HepG2 (cell line): Measurements from ENCODE around the gene CNIH3. TPM values are rescaled to one million over a fixed set of nuclear protein-coding genes. Genes with fewer than 3 reads are reported as not detected.

Experiments used
- ATAC-seq: fragments of 200-7000 bp; cut with Tn5 transposase; 3 replicates; pipeline ENCODE4 v1.9.1; 2020; ENCODE audit warnings: mild to moderate bottlenecking, moderate library complexity
- BruUV-seq: library from RNA; stranded (reverse); fragments of 400-500 nt; replicated peaks from 2 replicates; lab custom pipeline; 2021; lab: Mats Ljungman, UMichigan
- CTCF ChIA-PET: fragments of 300-600 bp; formaldehyde crosslinking; extraction: SDS; loops from one replicate; lab custom pipeline; 2021; ENCODE audit warnings: low total read pairs, inconsistent platforms, low intra/inter-chr PET ratio; lab: Yijun Ruan, JAX
- POLR2A ChIA-PET: fragments of 350-600 bp; sonication (Branson Sonifier 250); formaldehyde crosslinking; loops from one replicate; lab custom pipeline; 2020; ENCODE audit warnings: antibody characterized with exemption, inconsistent platforms; lab: Yijun Ruan, JAX
- DNase-seq: peaks from one replicate; pipeline ENCODE4 v3.0.0-alpha.2; 2015; ENCODE audit warnings: low spot score
- FAIRE-seq: peaks from 3 replicates; lab custom pipeline; 2011; peaks lifted over from hg19 to GRCh38; lab: Jason Lieb, UNC
- H2AFZ ChIP-seq: one replicate; pipeline ENCODE4 v1.6.1; 2011; ENCODE audit warnings: low read length, inconsistent platforms
- H3K27ac ChIP-seq: fragments of 300-600 bp; 3 replicates; pipeline ENCODE4 v1.8.0; 2011; ENCODE audit warnings: mixed run types, mild to moderate bottlenecking, mixed read lengths, low read length, inconsistent platforms; ENCODE audit not compliant: insufficient read depth; ENCODE audit errors: extremely low read length
- H3K27me3 ChIP-seq, 2 experiments: fragments of 200-600 bp in 1 of 2; 2 replicates in 1 of 2; 3 replicates in 1 of 2; pipeline versions ENCODE4 v1.6.0 to v1.8.0; 2011; ENCODE audit warnings: low read length in 2 of 2, mild to moderate bottlenecking in 2 of 2, moderate library complexity in 2 of 2, inconsistent platforms in 1 of 2; ENCODE audit not compliant: insufficient read depth in 2 of 2, control insufficient read depth in 1 of 2
- H3K36me3 ChIP-seq, 2 experiments: fragments of 200-600 bp in 1 of 2; replicated peaks in 1 of 2; 2 replicates in 1 of 2; 3 replicates in 1 of 2; pipeline versions ENCODE4 v1.5.1 to v1.8.0; 2011; ENCODE audit warnings: low read length in 2 of 2, inconsistent platforms in 1 of 2; ENCODE audit not compliant: insufficient read depth in 2 of 2, control insufficient read depth in 1 of 2
- H3K4me1 ChIP-seq: 2 replicates; pipeline ENCODE4 v1.5.1; 2012; ENCODE audit warnings: low read length, inconsistent platforms; ENCODE audit not compliant: insufficient read depth
- H3K4me2 ChIP-seq: 2 replicates; pipeline ENCODE4 v1.6.0; 2011; ENCODE audit warnings: low read depth, low read length, inconsistent platforms
- H3K4me3 ChIP-seq, 3 experiments: fragments of 200-600 bp in 1 of 3; sonication (generic), shearing (Covaris generic) in 1 of 3; replicated peaks in 1 of 3; 2 replicates each; pipeline ENCODE4 v1.5.1; 2011 to 2016; ENCODE audit warnings: low read length in 3 of 3, inconsistent platforms in 2 of 3, low read depth in 2 of 3, mild to moderate bottlenecking in 2 of 3, control low read depth in 1 of 3, mixed read lengths in 1 of 3; ENCODE audit not compliant: insufficient read depth in 1 of 3
- H3K79me2 ChIP-seq: one replicate; pipeline ENCODE4 v1.6.1; 2011; ENCODE audit warnings: low read length, inconsistent platforms; ENCODE audit not compliant: insufficient read depth
- H3K9ac ChIP-seq: 2 replicates; pipeline ENCODE4 v1.6.0; 2011; ENCODE audit warnings: mild to moderate bottlenecking, low read depth, low read length, inconsistent platforms; ENCODE audit not compliant: insufficient read depth
- H3K9me3 ChIP-seq: 2 replicates; pipeline ENCODE4 v1.5.1; 2012; ENCODE audit warnings: mild to moderate bottlenecking, low read length
- H4K20me1 ChIP-seq: 2 replicates; pipeline ENCODE4 v1.6.0; 2011; ENCODE audit warnings: inconsistent platforms, mild to moderate bottlenecking, low read length, moderate library complexity; ENCODE audit not compliant: insufficient read depth
- DZIP1 ChIP-seq: sonication (generic); formaldehyde crosslinking; IDR thresholded peaks from 2 replicates; pipeline ENCODE4 v1.5.0; 2020; ENCODE audit warnings: mild to moderate bottlenecking, missing genetic modification reagents
- SNAPC2 ChIP-seq: sonication (generic); formaldehyde crosslinking; IDR thresholded peaks from 2 replicates; pipeline ENCODE4 v1.8.1; 2022; ENCODE audit warnings: mild to moderate bottlenecking, missing genetic modification reagents
- TCF7L2 ChIP-seq: IDR thresholded peaks from 2 replicates; pipeline ENCODE4 v1.6.1; 2011; ENCODE audit warnings: mild to moderate bottlenecking, low read depth, low read length, moderate library complexity
- WGBS: methylation state at CpG from one replicate; pipeline ENCODE4 v1.1.6; 2017; ENCODE audit warnings: low lambda C conversion rate; 5-methylcytosine and 5-hydroxymethylcytosine counted together
- in situ Hi-C: cut with HindIII; loops from 2 replicates; pipeline ENCODE4 v1.10.0; 2017; ENCODE audit warnings: low pct_unique_long_range_greater_than_20kb; ENCODE audit not compliant: extremely low pct_ligation_motif_present
- intact Hi-C: fragments of 100-400 bp; cut with micrococcal nuclease; formaldehyde crosslinking; loops from one replicate; pipeline ENCODE4 v1.10.0; 2022; ENCODE audit not compliant: unreplicated experiment
- polyA plus RNA-seq, 8 experiments: library from polyadenylated mRNA; depleted of rRNA in 3 of 8; stranded (reverse) in 7 of 8; unstranded in 1 of 8; fragments of >200 nt; fragmentation: Illumina TruSeq in 4 of 8; extraction: Trizol in 4 of 8; gene quantifications; 2 replicates each; pipeline versions ENCODE4 v1.2.1 to v1.2.3, GENCODE V29; 2011 to 2016; ENCODE audit warnings: low read depth in 4 of 8, missing spikeins in 1 of 8, mixed read lengths in 1 of 8; ENCODE audit not compliant: insufficient read depth in 1 of 8
- total RNA-seq, 5 experiments: library from RNA; depleted of rRNA; stranded (reverse); fragments of >200 nt; fragmentation: Illumina TruSeq; extraction: Trizol; gene quantifications; 2 replicates each; pipeline ENCODE4 v1.2.3, GENCODE V29; 2016; ENCODE audit warnings: low read depth in 1 of 5

The CNIH3 gene
- total and polyA plus RNA-seq, 2 of the 13 experiments (the other 11 are each of a cell fraction or from before 2014, with no cell fraction given), result 0.36 to 1.1 TPM

GRCh38 chr1:224784265-224785039 lies 168.3 kb downstream of the CNIH3 start (continued):
- TF ChIP-seq DZIP1 (CRISPR knock-in tag), result no peak

GRCh38 chr1:224785040-224785328 lies 168.9 kb downstream of the CNIH3 start:
- H3K27me3 ChIP-seq, result no peaks in the 10 kb centered on the region
- H2AFZ ChIP-seq, result no peak overlapping the region
- no peak overlapping the region for H3K9ac ChIP-seq
- no peaks in the 10 kb centered on the region for H3K36me3 ChIP-seq
- no peaks in the 10 kb centered on the region for H3K79me2 ChIP-seq
- ChIA-PET POLR2A (no interaction called here), CTCF (no interaction called here)
- H3K9me3 ChIP-seq, result no peaks in the 10 kb centered on the region
- FAIRE-seq (no peak), DNase-seq (no peak), ATAC-seq (no peak)
- H3K4me2 ChIP-seq, result no peak overlapping the region
- H3K27ac ChIP-seq, result no peak overlapping the region
- H4K20me1 ChIP-seq, result no peaks in the 10 kb centered on the region
- no peak overlapping the region for H3K4me3 ChIP-seq
- TF ChIP-seq SNAPC2 (CRISPR knock-in tag), result no peak
- TF ChIP-seq TCF7L2, result no peak
- intact Hi-C loops, result no loop called here
- 3% methylated on average over 2 of the region's 2 CpGs for WGBS
- no TSS peak for BruUV-seq
- peaks cover 15% of the 10 kb centered on the region for H3K4me1 ChIP-seq
- in situ Hi-C loops, result no loop called here
